ENCODE data around the gene LRRFIP2.

DNA sequence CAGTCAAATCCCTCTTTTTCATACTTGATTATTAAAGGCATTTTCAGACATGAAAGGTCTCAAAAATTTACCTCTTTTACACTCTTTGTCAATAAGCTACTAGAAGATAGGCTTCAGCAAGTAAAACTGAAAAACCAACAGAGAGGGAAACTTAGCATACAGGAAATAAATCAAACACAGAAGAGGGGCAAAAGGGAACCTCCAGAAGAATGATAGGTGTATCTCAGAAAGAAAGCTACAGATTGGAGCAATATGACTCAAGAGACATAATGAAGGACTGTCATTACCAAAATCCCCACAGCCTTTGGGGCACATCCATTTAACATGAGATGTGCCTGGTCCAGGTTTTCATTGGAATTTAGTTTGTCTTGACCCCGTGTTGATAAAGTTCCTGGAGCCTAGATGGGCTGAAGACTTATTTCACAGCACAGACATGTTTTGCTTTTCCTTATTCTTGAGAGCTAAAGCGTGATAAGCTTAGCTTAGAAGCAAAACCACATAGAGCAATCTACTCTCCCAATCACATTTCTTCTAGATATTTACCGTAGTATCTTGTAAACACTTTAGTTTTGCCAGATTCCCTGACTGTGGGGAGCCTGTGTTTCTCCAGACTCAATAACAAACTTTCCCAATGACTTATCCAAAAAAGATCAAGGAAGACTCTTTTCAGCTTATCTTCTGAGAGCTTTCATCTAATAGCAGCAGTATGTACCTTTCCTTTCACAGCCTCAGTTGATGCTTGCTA, 11.7 kb downstream of the LRRFIP2 start:
- TF ChIP-seq CTCF (conservative IDR thresholded peaks at IDR 0.05) (no peak), EZH2 (IDR thresholded peaks at IDR 0.05; ENCODE audit: low read depth) (no peak)

Measured in PC-9 (cell line).